ENCODE measurements around the gene ADAMTSL1. TPM values are rescaled to one million over a fixed set of nuclear protein-coding genes. Genes with fewer than 3 reads are reported as not detected.

ADAMTSL1 gene
- total and polyA plus RNA-seq, 2 experiments from 2014 or later, result 2.3 to 5.0 TPM

- H3K4me2 ChIP-seq, result no peak overlapping the region
- H3K4me1 ChIP-seq (ENCODE audit: insufficient read depth), result no peaks in the 10 kb centered on the region
- H3K9me2 ChIP-seq (ENCODE audit: insufficient read depth), result 0 out of 2 replicates have a peak, but pooled peaks cover 4% of the 10 kb centered on the region
- no peak overlapping the region for H2AFZ ChIP-seq
- TF ChIP-seq EZH2 (IDR thresholded peaks at IDR 0.05; ENCODE audit: low read depth, unreplicated experiment), result no peak
- TF ChIP-seq JUNB (IDR thresholded peaks at IDR 0.05; ENCODE audit: unreplicated experiment), result no peak
- TF ChIP-seq ZNF331 (CRISPR knock-in tag; IDR thresholded peaks at IDR 0.05; ENCODE audit: low read depth), result no peak
- TF ChIP-seq ZNF462 (CRISPR knock-in tag; IDR thresholded peaks at IDR 0.05), result no peak
- no peak for TF ChIP-seq NANOG (IDR thresholded peaks at IDR 0.05; ENCODE audit: borderline replicate concordance)
- TF ChIP-seq REST (IDR thresholded peaks at IDR 0.05; ENCODE audit: unreplicated experiment), result no peak
- ATAC-seq (no peak), DNase-seq (ENCODE audit: low spot score) (no peak)
- no peak overlapping the region for H3K27ac ChIP-seq (ENCODE audit: low read depth)
- H3K36me3 Mint-ChIP-seq (ENCODE audit: low read depth), result no peaks in the 10 kb centered on the region
- H3K36me3 ChIP-seq (ENCODE audit: insufficient read depth), result no peaks in the 10 kb centered on the region
- no peak overlapping the region for H3K4me3 Mint-ChIP-seq
- no peaks in the 10 kb centered on the region for H3K4me1 Mint-ChIP-seq
- H3K79me2 ChIP-seq (replicated peaks; ENCODE audit: insufficient read depth), result no peaks in the 10 kb centered on the region
- no peaks in the 10 kb centered on the region for H4K20me1 ChIP-seq (replicated peaks; ENCODE audit: insufficient read depth)
- no peaks in the 10 kb centered on the region for H3K27me3 Mint-ChIP-seq (ENCODE audit: insufficient read depth, low read depth, poor library complexity)
- no peaks in the 10 kb centered on the region for H3K9me3 Mint-ChIP-seq
- H3K27ac Mint-ChIP-seq, result no peak overlapping the region
- no peaks in the 10 kb centered on the region for H3K27me3 ChIP-seq (ENCODE audit: insufficient read depth)
- no peaks in the 10 kb centered on the region for H3F3A ChIP-seq (replicated peaks; ENCODE audit: low read depth)
- no peak overlapping the region for H3K4me3 ChIP-seq
Measured at GRCh38 chr9:18749711-18750110, 275.8 kb downstream of the ADAMTSL1 start.
